ENCODE results near the gene PBOV1. TPM values are rescaled to one million over a fixed set of nuclear protein-coding genes. Genes with fewer than 3 reads are reported as not detected.
"Not testable (repeated sequence)": the region's sequence is repeated elsewhere in the genome, so short reads cannot be mapped to it uniquely, and the experiment has no call there.

PBOV1 gene
- polyA plus RNA-seq, 1 donor, result not detected

DNA sequence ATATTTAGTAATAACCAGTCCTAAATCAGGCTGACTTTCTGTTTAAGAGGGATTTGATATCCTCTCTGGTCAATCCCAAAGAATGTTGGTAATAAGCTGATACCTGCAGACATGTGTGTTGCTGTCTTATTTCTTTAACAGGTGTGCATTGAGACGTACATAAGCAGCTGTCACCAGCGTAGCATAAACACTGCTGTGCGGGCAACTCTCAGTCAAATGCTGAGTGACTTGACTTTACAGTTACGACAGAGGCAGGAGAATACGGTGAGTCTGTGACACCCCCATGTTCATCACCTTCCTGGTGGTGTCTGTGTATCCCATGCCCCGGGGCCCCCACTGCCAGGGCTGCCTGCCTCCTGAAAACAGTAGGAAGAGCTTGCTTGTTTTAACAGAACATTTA lies 20.1 kb upstream of the PBOV1 start:
- no peak for DNase-seq (ENCODE audit: low read depth)

- DNase-seq (ENCODE audit: low read depth), result no peak
Measured at GRCh38 chr6:138237463-138237862, 19.2 kb upstream of the PBOV1 start.

- no peak for DNase-seq (ENCODE audit: low read depth)
Measured at GRCh38 chr6:138235693-138236092, 17.4 kb upstream of the PBOV1 start.

GRCh38 chr6:138235205-138235604 lies 16.9 kb upstream of the PBOV1 start:
- DNase-seq (ENCODE audit: low read depth), result no peak

DNA sequence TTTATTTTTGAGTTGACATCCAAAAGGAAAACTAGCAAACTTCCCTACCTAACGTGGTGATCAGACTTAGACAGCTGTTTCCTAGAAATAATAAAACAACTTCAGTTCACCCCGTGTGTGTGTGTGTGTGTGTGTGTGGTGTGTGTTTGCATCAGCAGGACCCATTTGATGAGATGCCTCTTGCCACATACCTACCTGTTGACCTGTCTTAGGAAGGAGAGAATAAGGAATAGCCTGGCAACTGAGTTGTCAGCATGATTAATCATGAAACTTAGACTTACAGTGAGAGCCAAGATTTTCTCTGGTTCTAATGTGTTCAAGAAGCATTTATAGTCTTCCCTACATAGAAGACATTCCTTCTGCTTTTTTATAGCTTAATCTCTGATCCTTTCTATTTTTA lies 16.1 kb upstream of the PBOV1 start:
- DNase-seq (ENCODE audit: low read depth), result no peak

DNA sequence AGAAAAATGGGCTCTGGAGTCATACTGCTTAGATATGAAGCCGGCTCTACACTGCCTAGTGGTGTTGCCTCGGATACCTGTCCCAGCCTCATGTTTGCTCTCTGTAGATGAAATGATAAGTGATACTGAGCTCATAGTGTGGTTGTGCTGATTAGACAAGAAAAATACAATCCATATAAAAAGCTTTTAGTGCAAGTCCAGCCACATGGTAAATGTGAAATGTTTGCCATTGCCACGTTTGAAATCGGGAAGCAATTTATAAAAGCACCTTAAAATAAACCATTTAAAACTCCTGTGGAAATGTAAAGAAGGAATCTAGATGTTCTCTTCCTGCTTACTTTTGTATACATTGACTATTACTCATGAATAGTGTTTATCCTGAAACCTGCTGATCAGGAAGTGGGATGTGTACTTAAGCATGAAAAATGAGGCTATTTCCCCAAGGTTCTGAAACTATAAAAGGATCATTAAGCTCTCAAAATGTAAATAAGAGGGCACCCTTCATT lies 13.1 kb upstream of the PBOV1 start:
- no peak for DNase-seq (ENCODE audit: low read depth)

DNA sequence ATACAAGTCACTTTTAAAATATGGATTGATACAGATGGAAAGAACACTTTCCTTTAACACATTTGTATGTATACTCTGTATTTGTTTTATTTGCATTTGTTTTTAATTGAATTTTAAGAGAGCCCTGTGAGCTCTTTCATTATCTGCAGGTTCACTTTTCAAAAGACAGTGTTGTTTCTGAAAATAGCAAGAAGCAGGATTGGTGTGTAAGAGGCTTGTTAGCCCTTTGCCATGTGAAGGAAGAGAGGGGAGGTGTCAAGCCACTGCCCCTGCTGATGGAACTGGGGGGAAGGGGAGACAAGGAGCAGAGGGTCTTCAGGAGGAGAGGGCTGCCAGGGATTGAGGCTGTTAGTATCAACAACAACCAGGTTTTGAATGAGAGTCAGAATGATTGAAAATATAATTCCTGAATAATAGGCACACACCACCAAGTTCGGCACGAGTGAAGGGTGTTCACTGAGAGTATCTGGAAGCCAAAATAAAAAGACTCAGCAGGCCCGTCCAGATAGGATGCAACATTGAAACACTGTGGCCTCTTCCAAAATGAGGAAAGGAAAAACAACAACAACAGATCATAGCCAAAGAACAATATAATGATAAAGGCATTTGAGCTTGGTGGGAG lies 12.6 kb upstream of the PBOV1 start:
- DNase-seq (ENCODE audit: low read depth), result no peak

DNA sequence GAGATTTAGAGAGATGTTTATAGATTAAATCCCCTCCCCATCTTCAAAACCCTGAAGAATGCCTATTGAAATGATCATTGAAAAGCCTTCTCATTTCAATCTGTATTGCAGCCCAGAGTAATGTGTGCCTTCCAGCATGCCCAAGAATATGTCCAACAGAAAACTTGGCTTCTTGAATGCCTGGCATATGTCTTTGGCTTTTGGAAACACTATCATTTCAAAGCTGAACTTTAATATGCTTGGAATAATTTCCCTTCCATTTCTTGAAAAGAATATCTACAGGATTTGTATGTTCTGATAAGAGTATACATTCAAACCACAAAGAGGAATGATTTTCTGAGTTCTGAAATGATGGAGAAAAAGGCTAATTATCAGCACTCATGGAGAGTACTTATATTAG lies 11.9 kb upstream of the PBOV1 start:
- no peak for DNase-seq (ENCODE audit: low read depth)

DNA sequence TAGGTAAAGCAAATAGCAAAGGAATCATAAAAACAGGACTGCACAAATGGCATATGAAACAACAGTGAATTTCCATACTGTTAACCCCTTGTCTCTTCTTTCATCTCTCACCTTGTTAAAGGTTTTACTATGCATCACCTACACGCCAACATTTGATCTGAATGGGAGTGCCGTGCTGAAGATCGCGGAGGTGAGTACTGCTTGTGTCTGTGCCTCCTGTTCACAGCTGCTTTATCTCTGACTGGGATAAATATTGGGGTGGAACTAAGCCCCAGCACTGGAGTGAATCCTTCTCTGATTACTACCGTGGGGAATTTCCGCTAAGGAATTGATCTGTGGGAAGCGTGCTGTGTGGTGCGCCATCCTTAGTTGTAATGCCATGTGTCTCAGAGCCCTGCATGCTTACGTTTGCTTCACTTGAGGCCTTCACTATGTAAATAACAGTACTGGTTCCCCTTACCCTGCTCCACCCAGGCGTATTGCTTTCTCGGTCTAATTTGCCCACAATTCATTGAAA lies 11.4 kb upstream of the PBOV1 start:
- no peak for DNase-seq (ENCODE audit: low read depth)

- no peak for DNase-seq (ENCODE audit: low read depth)
Measured at GRCh38 chr6:138229072-138229471, 10.8 kb upstream of the PBOV1 start.

DNA sequence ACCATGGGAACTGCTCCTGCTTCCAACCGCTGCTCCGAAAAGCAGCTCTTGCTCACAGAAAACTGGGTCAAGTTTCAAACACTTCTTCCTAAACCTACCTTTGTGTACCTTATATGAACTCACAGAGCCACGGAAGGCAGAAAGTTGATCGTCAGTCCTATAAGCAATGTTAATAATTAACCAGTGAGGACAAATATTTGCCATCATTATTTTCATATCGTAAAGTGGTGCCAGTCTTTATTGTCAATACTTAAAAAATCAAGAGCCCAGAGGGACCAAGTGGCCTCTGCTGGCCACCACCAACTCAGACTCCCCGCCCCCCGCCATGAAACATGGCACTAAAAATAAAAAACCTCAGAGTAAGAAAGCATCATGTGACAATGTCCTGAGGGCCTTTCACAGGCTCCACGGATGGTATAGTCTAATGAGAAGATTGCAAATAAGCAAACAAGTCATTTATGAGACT lies 9.1 kb upstream of the PBOV1 start:
- no peak for DNase-seq (ENCODE audit: low read depth)

- no peak for DNase-seq (ENCODE audit: low read depth)
Measured at GRCh38 chr6:138226700-138227315, 8.5 kb upstream of the PBOV1 start.

DNA sequence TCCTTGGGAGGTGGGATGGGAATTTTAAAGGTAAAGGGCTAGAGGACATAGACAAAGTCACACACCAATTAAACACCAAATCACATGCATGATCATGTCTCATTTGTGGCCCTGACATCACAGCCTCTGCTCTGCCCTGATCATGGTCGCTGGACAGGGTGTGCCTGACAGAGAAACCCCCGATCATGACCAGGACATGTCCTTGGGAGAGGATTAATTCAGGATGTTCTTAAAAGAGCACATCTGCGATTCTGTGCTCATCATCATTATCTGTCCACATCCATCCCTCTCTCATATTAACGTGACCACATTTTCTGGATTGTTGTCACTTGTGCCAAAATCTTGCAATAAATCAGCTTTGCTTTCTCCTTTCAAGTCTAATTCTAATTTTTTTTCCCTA lies 7.7 kb upstream of the PBOV1 start:
- no peak for DNase-seq (ENCODE audit: low read depth)

- no peak for DNase-seq (ENCODE audit: low read depth)
Measured at GRCh38 chr6:138222901-138223546, 4.7 kb upstream of the PBOV1 start.

- no peak for DNase-seq (ENCODE audit: low read depth)
Measured at GRCh38 chr6:138219901-138220300, 1.6 kb upstream of the PBOV1 start.

- DNase-seq (ENCODE audit: low read depth), result no peak
Measured at GRCh38 chr6:138219398-138219797, 1.1 kb upstream of the PBOV1 start.

DNA sequence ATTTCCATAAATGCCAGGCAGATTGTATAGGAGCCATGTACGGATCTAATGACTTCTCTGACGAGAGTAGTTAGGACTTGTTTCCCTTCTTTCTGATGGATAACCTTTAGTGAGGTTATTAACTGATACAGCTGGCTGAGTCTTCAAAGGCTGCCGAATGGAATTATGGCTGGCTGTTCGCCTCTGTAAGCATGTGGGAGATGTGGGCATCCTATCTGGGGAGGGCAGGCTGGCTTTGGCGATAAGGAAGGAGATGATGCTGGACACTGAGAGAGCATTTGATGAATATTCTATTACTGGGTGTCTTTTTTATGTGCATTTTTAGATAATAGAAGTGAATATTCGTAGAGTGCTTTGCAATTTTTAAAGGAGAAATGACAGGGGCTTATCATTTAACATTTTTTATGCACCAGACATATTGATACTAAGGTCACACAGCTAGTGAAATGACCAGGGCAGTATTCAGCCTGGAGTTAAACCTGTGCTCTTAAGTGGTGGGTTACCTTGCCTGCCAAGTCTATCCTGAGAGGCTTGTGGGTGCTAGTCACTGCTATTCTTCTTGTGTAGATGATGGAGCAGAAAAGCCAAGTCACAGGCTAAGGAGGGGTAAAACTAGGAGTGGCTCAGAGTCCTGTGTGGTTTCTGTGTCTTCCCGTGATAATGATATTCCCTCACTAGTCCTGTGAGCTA lies 3.1 kb downstream of the PBOV1 start:
- DNase-seq (ENCODE audit: low read depth), result no peak

GRCh38 chr6:138212530-138212929 lies 5.8 kb downstream of the PBOV1 start:
- not testable (repeated sequence) for DNase-seq (ENCODE audit: low read depth)

GRCh38 chr6:138211601-138212000 lies 6.7 kb downstream of the PBOV1 start:
- DNase-seq (ENCODE audit: low read depth), result no peak

GRCh38 chr6:138211048-138211581 lies 7.2 kb downstream of the PBOV1 start:
- DNase-seq (ENCODE audit: low read depth), result no peak

GRCh38 chr6:138206862-138207261 lies 11.4 kb downstream of the PBOV1 start:
- no peak for DNase-seq (ENCODE audit: low read depth)

Data from forelimb muscle (tissue), 1 donor.